Keratinocyte (primary cell): ENCODE measurements around the gene HOXC11. TPM values are rescaled to one million over a fixed set of nuclear protein-coding genes. Genes with fewer than 3 reads are reported as not detected.
A peak's percentile ranks its signal among the peaks of the same experiment; 100 is the strongest.

ENCODE experiments used
- DNase-seq: peaks from one replicate; pipeline ENCODE4 v3.0.0-alpha.2; 2011; ENCODE audit warnings: low read depth, missing footprints, low spot score
- FAIRE-seq: peaks from 2 replicates; lab custom pipeline; 2011; peaks lifted over from hg19 to GRCh38; lab: Jason Lieb, UNC
- H2AFZ ChIP-seq: 2 replicates; pipeline ENCODE4 v1.6.0; 2012; ENCODE audit warnings: low read length, control low read depth, inconsistent platforms; ENCODE audit not compliant: control insufficient read depth
- H3K27ac ChIP-seq: 2 replicates; pipeline ENCODE4 v1.5.1; 2011; ENCODE audit warnings: low read length; ENCODE audit not compliant: control insufficient read depth, insufficient read depth
- H3K27me3 ChIP-seq: 3 replicates; pipeline ENCODE4 v1.6.0; 2011; ENCODE audit warnings: low read length; ENCODE audit not compliant: control insufficient read depth, insufficient read depth; ENCODE audit errors: extremely low read depth
- H3K36me3 ChIP-seq, 2 experiments: 2 replicates in 1 of 2; 3 replicates in 1 of 2; pipeline ENCODE4 v1.5.1; 2011; ENCODE audit warnings: low read length in 2 of 2, mild to moderate bottlenecking in 1 of 2; ENCODE audit not compliant: control insufficient read depth in 2 of 2, insufficient read depth in 2 of 2; ENCODE audit errors: extremely low read depth in 1 of 2
- H3K4me1 ChIP-seq: 3 replicates; pipeline ENCODE4 v1.5.1; 2011; ENCODE audit warnings: low read length; ENCODE audit not compliant: control insufficient read depth, insufficient read depth; ENCODE audit errors: extremely low read depth
- H3K4me2 ChIP-seq: 3 replicates; pipeline ENCODE4 v1.6.0; 2011; ENCODE audit warnings: low read depth, low read length; ENCODE audit not compliant: control insufficient read depth, insufficient read depth; ENCODE audit errors: extremely low read depth
- H3K4me3 ChIP-seq, 3 experiments: fragments of 200-600 bp in 1 of 3; sonication (generic) in 1 of 3; 2 replicates in 2 of 3; 3 replicates in 1 of 3; pipeline ENCODE4 v1.5.1; 2011 to 2016; ENCODE audit warnings: low read length in 3 of 3, mild to moderate bottlenecking in 3 of 3, control low read depth in 2 of 3, inconsistent platforms in 1 of 3, low read depth in 1 of 3, mixed read lengths in 1 of 3, mixed run types in 1 of 3, moderate library complexity in 1 of 3; ENCODE audit not compliant: control insufficient read depth in 2 of 3, insufficient read depth in 2 of 3; ENCODE audit errors: extremely low read depth in 1 of 3
- H3K79me2 ChIP-seq: 2 replicates; pipeline ENCODE4 v1.6.0; 2012; ENCODE audit warnings: low read length; ENCODE audit not compliant: control insufficient read depth, insufficient read depth
- H3K9ac ChIP-seq: 3 replicates; pipeline ENCODE4 v1.6.0; 2011; ENCODE audit warnings: low read length; ENCODE audit not compliant: control insufficient read depth, insufficient read depth; ENCODE audit errors: extremely low read depth
- H3K9me1 ChIP-seq: 3 replicates; pipeline ENCODE4 v1.6.0; 2011; ENCODE audit warnings: low read length; ENCODE audit not compliant: control insufficient read depth, insufficient read depth; ENCODE audit errors: extremely low read depth
- H3K9me3 ChIP-seq: 2 replicates; pipeline ENCODE4 v1.5.1; 2012; ENCODE audit warnings: low read depth, low read length; ENCODE audit not compliant: control insufficient read depth
- H4K20me1 ChIP-seq: 3 replicates; pipeline ENCODE4 v1.6.0; 2011; ENCODE audit warnings: low read length; ENCODE audit not compliant: control insufficient read depth, insufficient read depth; ENCODE audit errors: extremely low read depth
- CTCF ChIP-seq, 3 experiments: IDR thresholded peaks in 1 of 3; conservative IDR thresholded peaks in 1 of 3; optimal IDR thresholded peaks in 1 of 3; 2 replicates in 2 of 3; 3 replicates in 1 of 3; pipeline versions ENCODE3 to v1.5.1; 2011; ENCODE audit warnings: low read length in 3 of 3, mild to moderate bottlenecking in 3 of 3, moderate library complexity in 2 of 3, control low read depth in 1 of 3, inconsistent platforms in 1 of 3; ENCODE audit not compliant: insufficient read depth in 2 of 3; ENCODE audit errors: extremely low read depth in 1 of 3
- EZH2 ChIP-seq: IDR thresholded peaks from one replicate; pipeline ENCODE4 v1.6.1; 2012; ENCODE audit warnings: inconsistent platforms, mild to moderate bottlenecking, low read length, moderate library complexity
- dilution Hi-C: fragments of 300-500 bp; cut with MboI; formaldehyde crosslinking; loops from one replicate; pipeline ENCODE4 v1.7.0; 2020; ENCODE audit warnings: low sequenced_read_pairs; ENCODE audit not compliant: extremely low pct_ligation_motif_present
- polyA plus RNA-seq, 5 experiments: library from polyadenylated mRNA; depleted of rRNA in 3 of 5; stranded (reverse) in 3 of 5; stranded (forward) in 1 of 5; unstranded in 1 of 5; fragments of >200 nt; gene quantifications; 1 replicate in 1 of 5; 2 replicates in 3 of 5; 3 replicates in 1 of 5; pipeline versions ENCODE4 v1.2.1 to v1.2.3, GENCODE V29; 2011 to 2012; ENCODE audit warnings: missing spikeins in 2 of 5, low read depth in 1 of 5, low replicate concordance in 1 of 5
- small RNA-seq, 3 experiments: library from RNA; depleted of rRNA; stranded (forward); fragments of <200 nt; gene quantifications; one replicate each; pipeline ENCODE3, GENCODE V24; 2012; ENCODE audit warnings: low read depth in 3 of 3, low replicate concordance in 1 of 3; ENCODE audit not compliant: insufficient read length in 3 of 3

Gene HOXC11
- polyA plus RNA-seq, 1 donor (not counting 4 experiments of a cell fraction or from before 2014, with no cell fraction given) = 1.6 TPM

DNA sequence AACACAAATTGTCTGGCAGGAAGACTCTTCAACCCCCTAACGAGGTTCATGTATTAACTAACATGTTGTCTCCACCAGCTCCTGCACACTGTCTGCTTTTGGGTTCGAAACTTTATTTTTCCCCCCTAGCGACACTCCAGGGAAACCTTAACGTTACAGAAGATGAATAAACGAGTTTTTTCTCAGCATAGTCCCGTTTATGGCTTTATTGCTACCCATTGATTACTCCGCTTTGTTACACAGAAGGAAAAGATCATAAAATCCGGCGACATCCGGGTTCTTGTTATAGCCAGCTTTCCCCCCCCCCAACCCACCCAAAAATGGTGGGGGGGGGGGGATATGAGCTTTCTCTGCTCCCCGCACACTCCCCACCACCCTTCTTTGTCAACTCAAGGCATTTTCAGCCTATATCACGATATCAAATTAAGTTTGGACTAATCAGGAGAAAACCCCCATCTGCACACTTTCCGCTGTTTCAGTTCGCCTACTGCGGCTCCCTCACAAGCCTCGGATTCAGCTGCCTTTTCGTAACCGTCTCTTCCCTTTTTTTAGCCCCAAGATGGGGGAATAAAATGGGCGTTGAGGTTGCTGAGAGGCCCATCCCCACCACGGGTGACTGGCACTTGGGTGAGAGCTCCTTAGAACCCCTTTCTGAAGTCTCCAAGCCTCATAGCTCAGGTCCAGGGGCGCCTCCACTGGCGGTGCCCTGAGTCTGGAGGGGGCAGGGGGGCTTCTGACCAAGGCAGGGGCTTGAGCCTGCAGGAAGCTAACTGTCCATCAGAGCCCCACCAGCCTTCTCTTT is 53.9 kb downstream of the HOXC11 start:
- no peak for FAIRE-seq
- no peaks in the 10 kb centered on the region for H3K9me1 ChIP-seq
- H3K9ac ChIP-seq = peak overlapping the region; percentile 39
- no peak for TF ChIP-seq CTCF (optimal IDR thresholded peaks at IDR 0.05 in 1 of 3, IDR thresholded peaks at IDR 0.05 in 1 of 3, conservative IDR thresholded peaks at IDR 0.05 in 1 of 3; ENCODE audit: extremely low read depth in 1 of 3, insufficient read depth in 2 of 3, low read length in 3 of 3)
- TF ChIP-seq EZH2 = no peak
- dilution Hi-C loops = no loop called here
- H3K9me3 ChIP-seq = no peaks in the 10 kb centered on the region
- H2AFZ ChIP-seq = no peak overlapping the region
- no peak overlapping the region for H3K4me3 ChIP-seq
- peaks cover 0 to 1% of the 10 kb centered on the region in 2 experiments for H3K36me3 ChIP-seq
- peaks cover 71% of the 10 kb centered on the region for H3K79me2 ChIP-seq
- H3K4me2 ChIP-seq = peak overlapping the region; percentile 98
- DNase-seq = no peak
- peaks cover 55% of the 10 kb centered on the region for H3K4me1 ChIP-seq
- no peaks in the 10 kb centered on the region for H3K27me3 ChIP-seq
- no peaks in the 10 kb centered on the region for H4K20me1 ChIP-seq
- peak overlapping the region; percentile 65 for H3K27ac ChIP-seq

Small RNAs within 50 kb of the gene (small RNA-seq; reads per million reads assigned to genes)
- gene AC012531.3 (0 reads per million in 3 experiments), gene AC012531.4 (0 reads per million in 3 experiments), gene MIR196A2 (0.27 to 2.3 (median 0.67) reads per million in 3 experiments), gene RF01905 (0 reads per million in 3 experiments), gene RF01906 (0 reads per million in 3 experiments)

Other genes starting within 250 kb of the HOXC11 start
- gene CALCOCO1, start 245.7 kb upstream of the HOXC11 start, polyA plus RNA-seq = 51.8 to 142 TPM (median 67.3 TPM) in 3 replicates
- not detected in 3 replicates for gene CISTR, start 221.1 kb upstream of the HOXC11 start, polyA plus RNA-seq
- gene HOXC13, start 34.3 kb upstream of the HOXC11 start, polyA plus RNA-seq = 4.8 to 5.6 TPM (median 5.2 TPM) in 3 replicates
- gene HOXC12, start 18.2 kb upstream of the HOXC11 start, polyA plus RNA-seq = 0.35 to 1.2 TPM (median 0.47 TPM) in 3 replicates
- gene HOTAIR, start 1.8 kb downstream of the HOXC11 start, polyA plus RNA-seq = 2.5 to 4.0 TPM (median 2.9 TPM) in 3 replicates
- 7.3 to 33.1 TPM (median 14.1 TPM) in 3 replicates for gene HOXC10, start 12.0 kb downstream of the HOXC11 start, polyA plus RNA-seq
- gene HOXC9, start 27.0 kb downstream of the HOXC11 start, polyA plus RNA-seq = 1.1 to 3.3 TPM (median 1.8 TPM) in 3 replicates
- 1.8 to 3.8 TPM (median 2.0 TPM) in 3 replicates for gene HOXC8, start 35.9 kb downstream of the HOXC11 start, polyA plus RNA-seq
- 3.7 to 5.6 TPM (median 4.7 TPM) in 3 replicates for gene HOXC6, start 55.3 kb downstream of the HOXC11 start, polyA plus RNA-seq
- 0.18 to 0.73 TPM (median 0.33 TPM) in 3 replicates for gene HOXC5, start 59.9 kb downstream of the HOXC11 start, polyA plus RNA-seq
- gene HOXC4, start 80.7 kb downstream of the HOXC11 start, polyA plus RNA-seq = 0.81 to 1.8 TPM (median 1.8 TPM) in 3 replicates
- 38.6 to 45.3 TPM (median 39.6 TPM) in 3 replicates for gene SMUG1, start 215.9 kb downstream of the HOXC11 start, polyA plus RNA-seq